Panc1 (cell line): Measurements from ENCODE around the gene NGB.

Experiments used
- REST ChIP-seq, 2 experiments: IDR thresholded peaks; 2 replicates each; pipeline ENCODE4 v1.6.1; 2011 to 2012; ENCODE audit warnings: low read depth in 2 of 2, control low read depth in 1 of 2, low read length in 1 of 2, mild to moderate bottlenecking in 1 of 2, moderate library complexity in 1 of 2; ENCODE audit not compliant: insufficient read depth in 1 of 2
- TCF7L2 ChIP-seq: IDR thresholded peaks from 2 replicates; pipeline ENCODE4 v1.6.1; 2011; ENCODE audit warnings: mild to moderate bottlenecking, low read depth, low read length, inconsistent platforms
- TF ChIP-seq, protein P1 (sequence below): fragments of 450-650 bp; IDR thresholded peaks from 2 replicates; pipeline ENCODE4 v1.5.1; 2017; ENCODE audit warnings: mild to moderate bottlenecking

GRCh38 chr14:77318006-77318553 lies 47.1 kb upstream of the NGB start:
- TF ChIP-seq, protein P1, sequence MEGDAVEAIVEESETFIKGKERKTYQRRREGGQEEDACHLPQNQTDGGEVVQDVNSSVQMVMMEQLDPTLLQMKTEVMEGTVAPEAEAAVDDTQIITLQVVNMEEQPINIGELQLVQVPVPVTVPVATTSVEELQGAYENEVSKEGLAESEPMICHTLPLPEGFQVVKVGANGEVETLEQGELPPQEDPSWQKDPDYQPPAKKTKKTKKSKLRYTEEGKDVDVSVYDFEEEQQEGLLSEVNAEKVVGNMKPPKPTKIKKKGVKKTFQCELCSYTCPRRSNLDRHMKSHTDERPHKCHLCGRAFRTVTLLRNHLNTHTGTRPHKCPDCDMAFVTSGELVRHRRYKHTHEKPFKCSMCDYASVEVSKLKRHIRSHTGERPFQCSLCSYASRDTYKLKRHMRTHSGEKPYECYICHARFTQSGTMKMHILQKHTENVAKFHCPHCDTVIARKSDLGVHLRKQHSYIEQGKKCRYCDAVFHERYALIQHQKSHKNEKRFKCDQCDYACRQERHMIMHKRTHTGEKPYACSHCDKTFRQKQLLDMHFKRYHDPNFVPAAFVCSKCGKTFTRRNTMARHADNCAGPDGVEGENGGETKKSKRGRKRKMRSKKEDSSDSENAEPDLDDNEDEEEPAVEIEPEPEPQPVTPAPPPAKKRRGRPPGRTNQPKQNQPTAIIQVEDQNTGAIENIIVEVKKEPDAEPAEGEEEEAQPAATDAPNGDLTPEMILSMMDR: no peak
- no peak for TF ChIP-seq TCF7L2
- TF ChIP-seq REST (IDR thresholded peaks at IDR 0.05; ENCODE audit: insufficient read depth in 1 of 2, low read depth in 2 of 2, low read length in 1 of 2): no peak
